Endothelial cell of umbilical vein (primary cell): Measurements from ENCODE around the gene EIF3B. TPM values are rescaled to one million over a fixed set of nuclear protein-coding genes. Genes with fewer than 3 reads are reported as not detected.

Experiments
- BruUV-seq: library from RNA; stranded (reverse); fragments of 400-500 nt; replicated peaks from 2 replicates; lab custom pipeline; 2021; lab: Mats Ljungman, UMichigan
- CTCF ChIA-PET: fragments of 300-600, 350-600 bp; sonication (Branson Sonifier 250); formaldehyde crosslinking; loops from one replicate; lab custom pipeline; 2021; ENCODE audit warnings: antibody characterized with exemption, inconsistent platforms; lab: Charles Lee
- POLR2A ChIA-PET: fragments of 300-600, 350-600 bp; sonication (Branson Sonifier 250); formaldehyde crosslinking; loops from one replicate; lab custom pipeline; 2021; ENCODE audit warnings: antibody characterized with exemption, inconsistent platforms; lab: Charles Lee
- DNase-seq: peaks from one replicate; pipeline ENCODE4 v3.0.0-alpha.2; 2011; ENCODE audit warnings: low read depth, low spot score
- FAIRE-seq: peaks from 2 replicates; lab custom pipeline; 2011; peaks lifted over from hg19 to GRCh38; lab: Jason Lieb, UNC
- H2AFZ ChIP-seq: 2 replicates; pipeline ENCODE4 v1.6.0; 2012; ENCODE audit warnings: low read depth, low read length, control low read depth, inconsistent platforms
- H3K27ac ChIP-seq: 2 replicates; pipeline ENCODE4 v1.5.1; 2011; ENCODE audit warnings: low read depth, mild to moderate bottlenecking, control low read depth, low read length, moderate library complexity; ENCODE audit not compliant: insufficient read depth
- H3K27me3 ChIP-seq, 2 experiments: 2 replicates each; pipeline versions ENCODE4 v1.6.0 to v1.6.1; 2011; ENCODE audit warnings: low read length in 2 of 2, mixed read lengths in 1 of 2; ENCODE audit not compliant: control insufficient read depth in 2 of 2, insufficient read depth in 2 of 2
- H3K36me3 ChIP-seq, 2 experiments: 2 replicates in 1 of 2; 3 replicates in 1 of 2; pipeline ENCODE4 v1.5.1; 2011; ENCODE audit warnings: low read length in 2 of 2, mild to moderate bottlenecking in 1 of 2, moderate library complexity in 1 of 2; ENCODE audit not compliant: control insufficient read depth in 2 of 2, insufficient read depth in 2 of 2; ENCODE audit errors: extremely low read depth in 1 of 2
- H3K4me1 ChIP-seq: 3 replicates; pipeline ENCODE4 v1.5.1; 2011; ENCODE audit warnings: mild to moderate bottlenecking, low read length; ENCODE audit not compliant: control insufficient read depth, insufficient read depth; ENCODE audit errors: extremely low read depth
- H3K4me2 ChIP-seq: 2 replicates; pipeline ENCODE4 v1.6.1; 2011; ENCODE audit warnings: low read length, control low read depth, mixed read lengths; ENCODE audit not compliant: insufficient read depth
- H3K4me3 ChIP-seq, 3 experiments: fragments of 200-600 bp in 1 of 3; sonication (generic), shearing (Covaris generic) in 1 of 3; replicated peaks in 1 of 3; 2 replicates each; pipeline ENCODE4 v1.5.1; 2011 to 2016; ENCODE audit warnings: control low read depth in 3 of 3, low read length in 3 of 3, mild to moderate bottlenecking in 2 of 3, inconsistent platforms in 1 of 3, low read depth in 1 of 3, moderate library complexity in 1 of 3; ENCODE audit not compliant: insufficient read depth in 1 of 3
- H3K79me2 ChIP-seq: 2 replicates; pipeline ENCODE4 v1.6.0; 2012; ENCODE audit warnings: low read length, inconsistent platforms; ENCODE audit not compliant: control insufficient read depth, insufficient read depth
- H3K9ac ChIP-seq: replicated peaks from 2 replicates; pipeline ENCODE3; 2011; ENCODE audit warnings: low read length, control low read depth; ENCODE audit not compliant: insufficient read depth; ENCODE audit errors: extremely low read depth
- H3K9me1 ChIP-seq: replicated peaks from 3 replicates; pipeline ENCODE4 v1.6.0; 2011; ENCODE audit warnings: mild to moderate bottlenecking, low read length; ENCODE audit not compliant: control insufficient read depth, insufficient read depth; ENCODE audit errors: extremely low read depth
- H3K9me3 ChIP-seq: replicated peaks from 2 replicates; pipeline ENCODE4 v1.5.1; 2012; ENCODE audit warnings: low read length, inconsistent platforms; ENCODE audit not compliant: control insufficient read depth, insufficient read depth
- H4K20me1 ChIP-seq: replicated peaks from 2 replicates; pipeline ENCODE3; 2011; ENCODE audit warnings: mild to moderate bottlenecking, low read length; ENCODE audit not compliant: control insufficient read depth, insufficient read depth; ENCODE audit errors: extremely low read depth
- CTCF ChIP-seq, 2 donors: IDR thresholded peaks; 1 replicate in 1 of 2; 2 replicates in 1 of 2; pipeline ENCODE4 v1.5.1; 2011; ENCODE audit warnings: low read length in 2 of 2, mild to moderate bottlenecking in 2 of 2, moderate library complexity in 2 of 2, control low read depth in 1 of 2, inconsistent platforms in 1 of 2, low read depth in 1 of 2; ENCODE audit not compliant: insufficient read depth in 1 of 2; ENCODE audit errors: extremely low read depth in 1 of 2
- EZH2 ChIP-seq: IDR thresholded peaks from 2 replicates; pipeline ENCODE4 v1.6.1; 2012; ENCODE audit warnings: borderline replicate concordance, low read depth, mild to moderate bottlenecking, moderate library complexity, low read length, inconsistent platforms; ENCODE audit not compliant: severe bottlenecking
- FOS ChIP-seq: IDR thresholded peaks from 2 replicates; pipeline ENCODE4 v1.6.1; 2011; ENCODE audit warnings: mild to moderate bottlenecking, low read length, moderate library complexity, borderline replicate concordance; ENCODE audit not compliant: insufficient read depth
- GATA2 ChIP-seq: IDR thresholded peaks from 2 replicates; pipeline ENCODE4 v1.7.0; 2011; ENCODE audit warnings: low read depth, mild to moderate bottlenecking, moderate library complexity, mixed read lengths, low read length; ENCODE audit not compliant: insufficient read length, insufficient read depth
- JUN ChIP-seq: IDR thresholded peaks from 2 replicates; pipeline ENCODE4 v1.6.1; 2011; ENCODE audit warnings: borderline replicate concordance, low read depth; ENCODE audit not compliant: insufficient read length, insufficient read depth
- MAX ChIP-seq: IDR thresholded peaks from 2 replicates; pipeline ENCODE4 v1.6.1; 2011; ENCODE audit not compliant: insufficient read depth, insufficient read length
- MYC ChIP-seq: IDR thresholded peaks from one replicate; pipeline ENCODE4 v1.6.1; 2011; ENCODE audit warnings: mild to moderate bottlenecking, low read depth, low read length
- POLR2A ChIP-seq: IDR thresholded peaks from 2 replicates; pipeline ENCODE4 v1.6.1; 2012; ENCODE audit warnings: low read depth, mild to moderate bottlenecking, control low read depth, low read length
- POLR2AphosphoS5 ChIP-seq: IDR thresholded peaks from 2 replicates; pipeline ENCODE4 v1.6.1; 2012; ENCODE audit warnings: low read depth, mild to moderate bottlenecking, control low read depth, low read length, moderate library complexity; ENCODE audit not compliant: insufficient read depth
- dilution Hi-C: fragments of 300-500 bp; cut with MboI; formaldehyde crosslinking; loops from one replicate; pipeline ENCODE4 v1.15.0; 2019; ENCODE audit warnings: low sequenced_read_pairs; ENCODE audit not compliant: extremely low pct_ligation_motif_present
- intact Hi-C: fragments of 100-400 bp; cut with micrococcal nuclease; formaldehyde crosslinking; loops from one replicate; pipeline ENCODE4 v1.10.0; 2022
- polyA plus RNA-seq, 4 experiments: library from polyadenylated mRNA; depleted of rRNA in 3 of 4; stranded (reverse) in 3 of 4; unstranded in 1 of 4; fragments of >200 nt; gene quantifications; 2 replicates each; pipeline versions ENCODE4 v1.2.1 to v1.2.3, GENCODE V29; 2011 to 2012; ENCODE audit warnings: missing spikeins in 1 of 4
- total RNA-seq: library from RNA; stranded (reverse); gene quantifications from 2 replicates; pipeline ENCODE4 v1.2.3, GENCODE V29; 2021

EIF3B gene
- total and polyA plus RNA-seq, 2 donors (not counting 3 experiments of a cell fraction or from before 2014, with no cell fraction given) = 104 to 207 TPM

GRCh38 chr7:2420216-2420933 is 65.7 kb downstream of the EIF3B start:
- FAIRE-seq = no peak
- Histone ChIP-seq H3K4me1 (no peaks in the 10 kb centered on the region), H3K9ac (no peak overlapping the region), H2AFZ (no peak overlapping the region), H3K9me1 (no peaks in the 10 kb centered on the region), H3K79me2 (no peaks in the 10 kb centered on the region), H3K27me3 (no peaks in the 10 kb centered on the region), H3K9me3 (no peaks in the 10 kb centered on the region), H3K36me3 (no peaks in the 10 kb centered on the region), H3K27ac (no peak overlapping the region), H3K4me3 (no peak overlapping the region), H4K20me1 (no peaks in the 10 kb centered on the region), H3K4me2 (no peak overlapping the region)
- CTCF ChIA-PET = interaction anchor here (1.4 to 1.7 kb wide), 2 partner anchors 11 to 48 kb away, joined by 4 to 5 read pairs; no protein-coding TSS in a partner anchor
- DNase-seq = no peak
- BruUV-seq = no TSS peak
- dilution Hi-C loops (no loop called here), intact Hi-C loops (no loop called here)
- POLR2A ChIA-PET = no interaction called here
- no peak for TF ChIP-seq POLR2A
- TF ChIP-seq MAX = no peak
- no peak for TF ChIP-seq CTCF (IDR thresholded peaks at IDR 0.05; ENCODE audit: extremely low read depth in 1 of 2, insufficient read depth in 1 of 2, low read depth in 1 of 2, low read length in 2 of 2)
- TF ChIP-seq FOS = no peak
- no peak for TF ChIP-seq POLR2AphosphoS5
- no peak for TF ChIP-seq JUN
- TF ChIP-seq EZH2 = no peak
- no peak for TF ChIP-seq GATA2
- TF ChIP-seq MYC = no peak
